CD1c-positive myeloid dendritic cell (primary cell): Measurements from ENCODE around the gene NUP107.
A peak's percentile ranks its signal among the peaks of the same experiment; 100 is the strongest.

Experiments
- DNase-seq: peaks from one replicate; pipeline ENCODE4 v3.0.0-alpha.2; 2016; ENCODE audit errors: extremely low spot score

NUP107 gene

GRCh38 chr12:68773582-68773981 lies 86.8 kb downstream of the NUP107 start:
- no peak for DNase-seq

DNA sequence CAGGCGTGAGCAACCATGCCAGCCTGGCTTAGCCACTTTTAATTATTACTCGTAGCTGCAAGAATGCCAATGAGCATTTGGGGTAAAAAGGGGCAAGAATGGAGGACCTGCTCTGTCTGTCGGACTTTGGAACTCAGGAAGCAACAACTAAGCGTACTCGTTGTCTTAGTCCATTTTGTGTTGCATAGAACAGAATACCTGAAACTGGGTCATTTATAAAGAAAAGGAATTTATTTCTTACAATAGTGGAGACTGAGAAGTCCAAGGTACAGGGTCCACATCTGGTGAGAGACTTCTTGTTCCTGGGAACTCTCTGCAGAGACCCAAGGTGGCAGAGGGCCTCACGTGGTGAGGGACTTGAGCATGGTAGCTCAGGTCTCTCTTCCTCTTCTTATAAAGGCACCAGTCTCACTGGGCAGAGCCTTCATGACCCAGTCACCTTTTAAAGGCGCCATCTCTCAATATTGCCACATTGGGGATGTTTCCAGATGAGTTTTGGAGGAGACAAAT lies 88.4 kb downstream of the NUP107 start:
- no peak for DNase-seq

GRCh38 chr12:68776976-68777610 lies 90.3 kb downstream of the NUP107 start:
- no peak for DNase-seq

GRCh38 chr12:68779280-68779679 lies 92.5 kb downstream of the NUP107 start:
- DNase-seq, result no peak

- DNase-seq, result no peak
These were observed 94.0 kb downstream of the NUP107 start for GRCh38 chr12:68780731-68781130.

GRCh38 chr12:68781728-68782127 lies 95.0 kb downstream of the NUP107 start:
- DNase-seq, result no peak

- DNase-seq, result peak; percentile 79
These were observed 97.2 kb downstream of the NUP107 start for GRCh38 chr12:68784015-68784414.

DNA sequence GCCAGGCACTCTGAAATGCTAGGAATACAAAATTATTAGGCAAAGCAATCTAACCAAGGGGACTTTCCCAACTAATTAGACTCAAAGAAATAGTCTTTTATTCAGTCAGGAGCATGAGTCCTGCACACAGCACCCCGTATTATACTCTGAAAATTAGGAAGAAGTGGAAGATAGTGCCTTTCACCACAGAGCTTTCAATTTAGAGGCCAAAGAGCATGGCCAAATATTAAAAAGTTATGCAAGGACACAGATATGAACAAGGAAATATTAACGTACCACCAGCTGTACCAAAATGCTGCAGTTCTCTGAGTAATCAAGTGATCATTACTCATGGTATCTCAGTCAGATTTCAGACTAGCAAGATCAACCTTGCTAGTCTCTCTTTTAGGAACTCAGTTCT lies 98.6 kb downstream of the NUP107 start:
- DNase-seq, result peak; percentile 72

- no peak for DNase-seq
These were observed 99.0 kb downstream of the NUP107 start for GRCh38 chr12:68785823-68786222.

GRCh38 chr12:68786929-68787328 lies 100.2 kb downstream of the NUP107 start:
- no peak for DNase-seq

DNA sequence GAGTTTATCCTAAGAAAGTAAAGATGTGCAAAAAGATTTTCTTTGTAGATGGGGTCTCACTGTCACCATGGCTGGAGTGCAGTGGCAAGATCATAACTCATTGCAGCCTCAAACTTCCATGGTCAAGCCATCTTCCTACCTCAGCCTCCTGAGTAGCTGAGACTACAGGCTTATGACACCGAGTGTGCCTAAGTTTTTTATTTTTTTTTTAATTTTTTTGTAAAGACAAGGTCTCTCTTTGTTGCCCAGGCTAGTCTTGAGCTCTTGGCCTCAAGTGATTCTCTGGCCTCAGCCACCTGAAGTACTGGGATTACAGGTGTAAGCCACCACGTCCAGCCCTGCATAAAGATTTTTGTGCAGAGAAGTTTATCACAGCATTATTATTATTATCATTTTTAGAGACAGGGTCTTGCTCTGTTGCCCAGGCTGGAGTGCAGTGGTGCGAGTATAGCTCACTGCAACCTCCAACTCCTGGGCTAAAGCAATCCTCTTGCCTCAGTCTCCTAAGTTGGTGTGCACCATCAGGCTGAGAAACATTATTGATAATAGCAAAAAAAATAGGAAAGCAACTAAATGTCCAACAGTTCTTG lies 101.9 kb downstream of the NUP107 start:
- no peak for DNase-seq

GRCh38 chr12:68789144-68789878 lies 102.5 kb downstream of the NUP107 start:
- no peak for DNase-seq

- no peak for DNase-seq
These were observed 103.5 kb downstream of the NUP107 start for GRCh38 chr12:68790081-68790951.

- DNase-seq, result no peak
These were observed 104.1 kb downstream of the NUP107 start for GRCh38 chr12:68790952-68791234.

DNA sequence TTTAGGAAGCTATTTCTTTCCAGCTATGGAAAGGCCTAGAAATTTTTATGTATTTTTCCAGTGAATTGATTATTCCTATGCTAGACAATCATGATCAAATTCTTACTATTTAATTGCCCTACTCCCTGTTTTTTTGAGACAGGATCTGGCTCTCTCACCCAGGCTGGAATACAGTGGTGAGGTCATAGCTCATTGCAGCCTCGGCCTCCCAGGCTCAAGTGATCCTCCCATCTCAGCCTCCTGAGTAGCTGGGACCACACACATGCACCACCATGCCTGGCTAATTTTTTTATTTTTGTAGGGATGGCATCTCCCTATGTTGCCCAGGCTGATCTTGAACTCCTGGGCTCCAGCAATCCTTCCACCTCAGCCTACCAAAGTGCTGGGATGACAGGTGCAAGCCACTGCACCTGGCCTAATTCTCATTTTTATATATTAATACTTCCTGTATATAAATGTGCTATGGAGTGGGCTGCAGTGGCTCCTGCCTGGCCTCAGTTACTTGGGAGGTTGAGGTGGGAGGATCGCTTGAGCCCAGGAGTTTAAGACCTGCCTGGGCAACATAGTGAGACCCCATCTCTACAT lies 105.2 kb downstream of the NUP107 start:
- no peak for DNase-seq

GRCh38 chr12:68792952-68793351 lies 106.2 kb downstream of the NUP107 start:
- DNase-seq, result peak; percentile 58

- no peak for DNase-seq
These were observed 106.7 kb downstream of the NUP107 start for GRCh38 chr12:68793436-68793835.

- DNase-seq, result no peak
These were observed 107.3 kb downstream of the NUP107 start for GRCh38 chr12:68793975-68794652.

DNA sequence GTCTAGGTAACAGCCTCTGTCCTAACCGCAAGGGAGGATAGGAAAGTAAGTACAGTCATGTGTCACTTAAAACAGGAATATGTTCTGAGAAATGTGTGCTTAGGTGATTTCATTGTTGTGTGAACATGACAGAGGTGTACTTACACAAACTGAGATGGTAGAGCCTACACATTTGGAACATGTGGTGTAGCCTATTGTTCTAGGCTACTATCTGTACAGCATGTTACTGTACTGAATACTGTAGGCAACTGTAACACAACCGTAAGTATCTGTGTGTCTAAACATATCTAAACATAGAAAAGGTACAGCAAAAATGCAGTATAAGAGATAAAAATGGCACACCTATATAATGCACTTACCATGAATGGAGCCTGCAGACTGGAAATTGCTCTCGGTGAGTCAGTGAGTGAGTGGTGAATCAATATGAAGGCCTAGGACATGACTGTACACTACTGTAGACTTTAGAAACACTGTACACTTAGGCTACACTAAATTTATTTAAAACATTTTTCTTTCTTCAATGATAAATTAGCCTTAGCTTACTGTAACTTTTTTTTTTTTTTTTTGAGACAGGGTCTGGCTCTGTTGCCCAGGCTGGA lies 108.0 kb downstream of the NUP107 start:
- no peak for DNase-seq
